Loucy (cell line): ENCODE results near the gene AGBL4.

ENCODE experiments used
- H2AFZ ChIP-seq: fragments of 200-600 bp; sonication (generic); 2 replicates; pipeline ENCODE4 v1.6.0; 2016; ENCODE audit warnings: antibody characterized with exemption, mild to moderate bottlenecking, low read length, moderate library complexity
- H3F3A ChIP-seq: fragments of 200-600 bp; 2 replicates; pipeline ENCODE4 v1.6.0; 2016; ENCODE audit warnings: antibody characterized with exemption, low read depth, mild to moderate bottlenecking
- H3K27me3 ChIP-seq: fragments of 200-600 bp; sonication (generic); 2 replicates; pipeline ENCODE4 v1.6.1; 2014; ENCODE audit warnings: low read length, mild to moderate bottlenecking; ENCODE audit not compliant: insufficient read depth, poor library complexity, severe bottlenecking
- H3K36me3 ChIP-seq: fragments of 200-600 bp; sonication (generic); 2 replicates; pipeline ENCODE4 v1.6.1; 2016; ENCODE audit warnings: low read length; ENCODE audit not compliant: insufficient read depth
- H3K4me1 ChIP-seq: fragments of 200-600 bp; sonication (generic); 2 replicates; pipeline ENCODE4 v1.5.1; 2014; ENCODE audit warnings: low read length, mild to moderate bottlenecking; ENCODE audit not compliant: insufficient read depth, poor library complexity, severe bottlenecking
- H3K4me2 ChIP-seq: fragments of 200-600 bp; sonication (generic); 2 replicates; pipeline ENCODE4 v1.6.0; 2014; ENCODE audit warnings: antibody characterized with exemption, low read length, low read depth, mild to moderate bottlenecking; ENCODE audit not compliant: poor library complexity, severe bottlenecking
- H3K4me3 ChIP-seq: fragments of 200-600 bp; sonication (generic); 2 replicates; pipeline ENCODE4 v1.5.1; 2014; ENCODE audit warnings: low read length, mild to moderate bottlenecking, mixed read lengths; ENCODE audit not compliant: poor library complexity, severe bottlenecking
- H3K79me2 ChIP-seq: fragments of 200-600 bp; sonication (generic); 2 replicates; pipeline ENCODE4 v1.6.1; 2014; ENCODE audit warnings: low read length; ENCODE audit not compliant: insufficient read depth
- H3K9ac ChIP-seq: fragments of 200-600 bp; sonication (generic); 2 replicates; pipeline ENCODE4 v1.6.0; 2014; ENCODE audit warnings: mild to moderate bottlenecking, low read depth, low read length, moderate library complexity; ENCODE audit not compliant: poor library complexity, severe bottlenecking
- H3K9me2 ChIP-seq: fragments of 200-600 bp; sonication (generic); replicated peaks from 2 replicates; pipeline ENCODE4 v1.6.1; 2016; ENCODE audit warnings: low read depth, low read length, mixed read lengths
- H3K9me3 ChIP-seq: fragments of 200-600 bp; sonication (generic); 2 replicates; pipeline ENCODE4 v1.6.1; 2014; ENCODE audit warnings: mild to moderate bottlenecking, antibody characterized with exemption, low read length, low read depth; ENCODE audit not compliant: insufficient read depth
- H4K20me1 ChIP-seq: fragments of 200-600 bp; sonication (generic); 2 replicates; pipeline ENCODE4 v1.6.0; 2014; ENCODE audit warnings: antibody characterized with exemption, low read length, mild to moderate bottlenecking; ENCODE audit not compliant: insufficient read depth, poor library complexity, severe bottlenecking
- CTCF ChIP-seq: fragments of 200-600 bp; sonication (generic); conservative IDR thresholded peaks from 2 replicates; pipeline ENCODE4 v1.5.1; 2014; ENCODE audit warnings: mild to moderate bottlenecking, antibody characterized with exemption, low read length
- EZH2phosphoT487 ChIP-seq: fragments of 200-600 bp; IDR thresholded peaks from 2 replicates; pipeline ENCODE4 v1.6.1; 2018; ENCODE audit warnings: antibody characterized with exemption, mild to moderate bottlenecking, moderate library complexity, borderline replicate concordance

AGBL4 gene

GRCh38 chr1:49252917-49253316 is 770.8 kb downstream of the AGBL4 start:
- no peaks in the 10 kb centered on the region for H3K4me1 ChIP-seq

GRCh38 chr1:49251019-49251784 is 772.6 kb downstream of the AGBL4 start:
- H3K36me3 ChIP-seq = no peaks in the 10 kb centered on the region
- H4K20me1 ChIP-seq = no peaks in the 10 kb centered on the region
- no peak overlapping the region for H3K9ac ChIP-seq
- no peaks in the 10 kb centered on the region for H3K27me3 ChIP-seq
- no peak overlapping the region for H3K4me2 ChIP-seq
- peaks cover 5% of the 10 kb centered on the region; the same call in 1 of the 2 replicates for H3K9me3 ChIP-seq
- H3K4me1 ChIP-seq = no peaks in the 10 kb centered on the region
- H3K9me2 ChIP-seq = no peaks in the 10 kb centered on the region
- no peak overlapping the region for H2AFZ ChIP-seq
- H3F3A ChIP-seq = no peaks in the 10 kb centered on the region
- TF ChIP-seq EZH2phosphoT487 (no peak), CTCF (no peak)
- H3K79me2 ChIP-seq = no peaks in the 10 kb centered on the region
- H3K4me3 ChIP-seq = no peak overlapping the region

More at GRCh38 chr1:49252917-49253316, 770.8 kb downstream of the AGBL4 start:
- Histone ChIP-seq H3K79me2 (no peaks in the 10 kb centered on the region), H3K36me3 (no peaks in the 10 kb centered on the region), H3K9me2 (no peaks in the 10 kb centered on the region), H4K20me1 (no peaks in the 10 kb centered on the region), H3K9ac (no peak overlapping the region), H3K9me3 (peaks cover 5% of the 10 kb centered on the region; the same call in 1 of the 2 replicates), H3F3A (no peaks in the 10 kb centered on the region), H3K27me3 (no peaks in the 10 kb centered on the region), H2AFZ (no peak overlapping the region), H3K4me2 (no peak overlapping the region), H3K4me3 (no peak overlapping the region)
- TF ChIP-seq CTCF (no peak), EZH2phosphoT487 (no peak)

- H3K4me3 ChIP-seq = no peak overlapping the region
- H3F3A ChIP-seq = no peaks in the 10 kb centered on the region
- no peaks in the 10 kb centered on the region for H3K9me3 ChIP-seq
- H3K4me1 ChIP-seq = no peaks in the 10 kb centered on the region
- no peaks in the 10 kb centered on the region for H3K79me2 ChIP-seq
- H3K9me2 ChIP-seq = no peaks in the 10 kb centered on the region
- no peak overlapping the region for H3K9ac ChIP-seq
- no peaks in the 10 kb centered on the region for H4K20me1 ChIP-seq
- no peaks in the 10 kb centered on the region for H3K36me3 ChIP-seq
- no peak overlapping the region for H3K4me2 ChIP-seq
- TF ChIP-seq CTCF (no peak), EZH2phosphoT487 (no peak)
- H3K27me3 ChIP-seq = no peaks in the 10 kb centered on the region
- H2AFZ ChIP-seq = no peak overlapping the region
Measured at GRCh38 chr1:49240709-49241221, 783.0 kb downstream of the AGBL4 start.
